ENCODE results near the gene TPM2.

The TPM2 gene

GRCh38 chr9:35725362-35725761 lies 35.6 kb upstream of the TPM2 start:
- no peak overlapping the region for H3K27ac ChIP-seq (ENCODE audit: low read depth, low read length)
- no peak overlapping the region for H2AFZ ChIP-seq (ENCODE audit: low read depth, low read length, severe bottlenecking)
- no peak overlapping the region for H3K4me3 ChIP-seq (ENCODE audit: insufficient read depth, low read length, poor library complexity, severe bottlenecking)
- H3K4me2 ChIP-seq (ENCODE audit: low read depth, low read length, poor library complexity, severe bottlenecking) = no peak overlapping the region
- H3K9me2 ChIP-seq (replicated peaks; ENCODE audit: insufficient read depth, low read length) = no peaks in the 10 kb centered on the region
- peaks cover 7% of the 10 kb centered on the region; the same call in 1 of the 2 replicates for H3K36me3 ChIP-seq (ENCODE audit: low read length)
- no peaks in the 10 kb centered on the region for H3K9me3 ChIP-seq (ENCODE audit: insufficient read depth, low read length)
- TF ChIP-seq CTCF (IDR thresholded peaks at IDR 0.05; ENCODE audit: insufficient read depth, low read length, poor library complexity, severe bottlenecking) = no peak
- no peak for TF ChIP-seq EZH2phosphoT487 (conservative IDR thresholded peaks at IDR 0.05; ENCODE audit: low read length)
- H4K20me1 ChIP-seq (ENCODE audit: low read depth, low read length) = no peaks in the 10 kb centered on the region; the same call in 1 of the 2 replicates
- no peaks in the 10 kb centered on the region for H3F3A ChIP-seq (ENCODE audit: insufficient read depth)
- peaks cover 40% of the 10 kb centered on the region for H3K79me2 ChIP-seq (ENCODE audit: insufficient read depth, low read length)
- no peak overlapping the region for H3K9ac ChIP-seq (ENCODE audit: low read length)
- H3K27me3 ChIP-seq (ENCODE audit: low read length) = no peaks in the 10 kb centered on the region

GRCh38 chr9:35723908-35724307 lies 34.2 kb upstream of the TPM2 start:
- H3K36me3 ChIP-seq (ENCODE audit: low read length) = peaks cover 7% of the 10 kb centered on the region; the same call in 1 of the 2 replicates
- H3K79me2 ChIP-seq (ENCODE audit: insufficient read depth, low read length) = peaks cover 26% of the 10 kb centered on the region

DNA sequence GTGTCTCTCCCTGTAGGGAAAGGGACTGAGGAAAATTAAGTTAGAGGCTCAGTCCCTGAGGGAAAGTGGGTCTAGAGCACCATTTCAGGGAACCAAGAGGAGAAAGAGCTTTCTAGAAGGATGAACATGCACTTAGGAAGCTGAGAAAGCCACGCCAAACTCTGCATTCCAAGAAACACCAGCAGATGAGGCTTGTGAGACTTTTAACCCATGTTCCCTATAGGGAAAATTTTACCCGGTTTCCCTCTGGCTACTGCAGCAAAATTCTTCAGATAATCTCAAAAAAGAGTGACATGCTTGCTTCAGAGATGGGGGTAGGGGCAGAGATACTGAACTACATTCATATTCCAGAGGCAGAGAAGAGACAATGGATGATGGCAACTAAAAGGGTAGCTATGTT lies 33.7 kb upstream of the TPM2 start:
- H2AFZ ChIP-seq (ENCODE audit: low read depth, low read length, severe bottlenecking) = no peak overlapping the region

More at GRCh38 chr9:35723908-35724307, 34.2 kb upstream of the TPM2 start:
- no peak overlapping the region for H3K4me2 ChIP-seq (ENCODE audit: low read depth, low read length, poor library complexity, severe bottlenecking)
- H3K27me3 ChIP-seq (ENCODE audit: low read length) = no peaks in the 10 kb centered on the region
- no peak overlapping the region for H3K4me3 ChIP-seq (ENCODE audit: insufficient read depth, low read length, poor library complexity, severe bottlenecking)
- no peak overlapping the region for H3K9ac ChIP-seq (ENCODE audit: low read length)
- no peaks in the 10 kb centered on the region for H3K9me2 ChIP-seq (replicated peaks; ENCODE audit: insufficient read depth, low read length)
- H3K27ac ChIP-seq (ENCODE audit: low read depth, low read length) = no peak overlapping the region
- H3K9me3 ChIP-seq (ENCODE audit: insufficient read depth, low read length) = no peaks in the 10 kb centered on the region
- no peak for TF ChIP-seq CTCF (IDR thresholded peaks at IDR 0.05; ENCODE audit: insufficient read depth, low read length, poor library complexity, severe bottlenecking)
- TF ChIP-seq EZH2phosphoT487 (conservative IDR thresholded peaks at IDR 0.05; ENCODE audit: low read length) = no peak
- H4K20me1 ChIP-seq (ENCODE audit: low read depth, low read length) = no peaks in the 10 kb centered on the region
- no peak overlapping the region for H2AFZ ChIP-seq (ENCODE audit: low read depth, low read length, severe bottlenecking)
- no peaks in the 10 kb centered on the region for H3F3A ChIP-seq (ENCODE audit: insufficient read depth)

More for the DNA sequence above, 33.7 kb upstream of the TPM2 start:
- H3K4me3 ChIP-seq (ENCODE audit: insufficient read depth, low read length, poor library complexity, severe bottlenecking) = no peak overlapping the region
- H4K20me1 ChIP-seq (ENCODE audit: low read depth, low read length) = no peaks in the 10 kb centered on the region
- H3K27ac ChIP-seq (ENCODE audit: low read depth, low read length) = no peak overlapping the region
- no peaks in the 10 kb centered on the region for H3F3A ChIP-seq (ENCODE audit: insufficient read depth)
- H3K36me3 ChIP-seq (ENCODE audit: low read length) = peaks cover 7% of the 10 kb centered on the region; the same call in 1 of the 2 replicates
- no peaks in the 10 kb centered on the region for H3K9me2 ChIP-seq (replicated peaks; ENCODE audit: insufficient read depth, low read length)
- peaks cover 21% of the 10 kb centered on the region for H3K79me2 ChIP-seq (ENCODE audit: insufficient read depth, low read length)
- H3K9ac ChIP-seq (ENCODE audit: low read length) = no peak overlapping the region
- H3K9me3 ChIP-seq (ENCODE audit: insufficient read depth, low read length) = no peaks in the 10 kb centered on the region
- no peaks in the 10 kb centered on the region for H3K27me3 ChIP-seq (ENCODE audit: low read length)
- TF ChIP-seq EZH2phosphoT487 (conservative IDR thresholded peaks at IDR 0.05; ENCODE audit: low read length) = no peak
- TF ChIP-seq CTCF (IDR thresholded peaks at IDR 0.05; ENCODE audit: insufficient read depth, low read length, poor library complexity, severe bottlenecking) = no peak
- H3K4me2 ChIP-seq (ENCODE audit: low read depth, low read length, poor library complexity, severe bottlenecking) = no peak overlapping the region
